HL-60/S4 treated with retinoic acid at 250 ng/mL for 4 days and 3 days (cell line): ENCODE measurements around the gene LAMA2.

Source experiments
- in situ Hi-C: fragments of 300-500 bp; cut with MboI; formaldehyde crosslinking; loops from 2 replicates; pipeline ENCODE4 v1.7.0; 2022; ENCODE audit warnings: low sequenced_read_pairs

The LAMA2 gene

DNA sequence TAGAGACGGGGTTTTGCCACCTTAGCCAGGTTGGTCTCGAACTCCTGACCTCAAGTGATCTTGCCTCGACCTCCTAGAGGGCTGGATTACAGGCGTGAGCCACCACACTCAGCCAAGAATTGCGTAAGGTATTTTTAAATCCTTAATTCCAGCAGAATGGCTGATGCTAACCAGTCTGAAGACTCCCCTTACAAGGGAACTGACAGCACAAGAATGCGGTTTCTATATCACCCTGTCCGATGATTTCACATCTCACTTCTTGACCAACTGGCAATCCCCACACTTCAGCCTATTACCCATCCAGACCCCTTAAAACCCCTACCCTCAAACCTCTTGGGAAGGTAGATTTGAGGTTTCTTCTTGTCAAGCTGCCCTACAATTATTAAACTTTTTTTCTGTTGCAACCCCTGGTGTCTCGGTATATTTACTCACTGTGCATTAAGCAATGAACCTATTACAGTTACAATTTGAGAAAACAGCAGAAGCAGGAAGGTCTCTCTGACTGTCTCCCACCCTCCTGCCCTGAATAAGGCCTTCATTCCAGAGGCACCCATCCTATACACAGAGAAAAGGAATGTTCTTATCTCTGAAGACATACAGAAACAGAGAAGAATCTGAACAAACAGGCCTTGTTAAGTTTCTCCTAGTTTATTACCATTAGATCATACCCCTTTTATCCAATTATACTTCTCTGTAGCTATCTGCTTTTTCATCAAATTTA lies 662.1 kb downstream of the LAMA2 start:
- in situ Hi-C loops: no loop called here

- in situ Hi-C loops: no loop called here
Observed at GRCh38 chr6:129546702-129547101, 663.8 kb downstream of the LAMA2 start.

DNA sequence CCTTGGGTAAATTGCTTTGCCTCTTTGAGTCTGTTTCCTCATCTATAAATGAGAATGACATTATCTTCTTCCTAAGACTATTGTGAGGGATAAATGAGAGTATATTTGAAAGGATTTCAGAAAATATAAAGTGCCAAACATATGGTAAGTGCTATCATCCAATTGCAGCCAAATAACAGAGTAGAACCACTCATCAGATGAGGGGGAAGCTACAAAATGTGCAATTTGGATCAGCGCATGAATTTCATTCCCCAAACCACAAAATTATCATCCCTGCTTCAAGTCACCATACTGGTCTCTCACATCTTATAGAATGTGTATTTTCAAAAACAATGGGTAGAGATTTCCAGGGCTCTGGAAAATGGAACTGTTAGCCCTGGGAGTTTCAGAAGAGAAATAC lies 668.5 kb downstream of the LAMA2 start:
- in situ Hi-C loops: no loop called here

DNA sequence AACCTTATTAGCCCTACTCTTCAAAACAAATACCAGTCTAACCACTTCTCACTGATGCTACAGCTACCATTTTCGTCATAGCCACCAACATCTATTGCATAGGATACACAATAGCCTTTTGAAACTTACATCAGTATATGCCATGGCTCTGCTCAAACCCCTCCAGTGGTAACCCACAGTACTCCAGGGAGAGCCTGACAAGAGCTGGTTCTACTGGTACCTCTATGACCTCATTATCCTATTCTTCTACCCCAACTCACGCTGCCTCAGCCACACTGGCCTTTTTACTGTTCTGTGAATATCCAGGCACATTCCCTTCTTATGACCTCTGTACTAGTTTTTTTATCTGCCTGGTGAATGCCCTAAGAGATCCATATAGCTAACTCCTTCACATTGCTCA lies 669.5 kb downstream of the LAMA2 start:
- in situ Hi-C loops: no loop called here

GRCh38 chr6:129555206-129555832 lies 672.4 kb downstream of the LAMA2 start:
- in situ Hi-C loops: no loop called here

GRCh38 chr6:129558248-129558647 lies 675.3 kb downstream of the LAMA2 start:
- in situ Hi-C loops: no loop called here

GRCh38 chr6:129565366-129565765 lies 682.4 kb downstream of the LAMA2 start:
- in situ Hi-C loops: no loop called here

DNA sequence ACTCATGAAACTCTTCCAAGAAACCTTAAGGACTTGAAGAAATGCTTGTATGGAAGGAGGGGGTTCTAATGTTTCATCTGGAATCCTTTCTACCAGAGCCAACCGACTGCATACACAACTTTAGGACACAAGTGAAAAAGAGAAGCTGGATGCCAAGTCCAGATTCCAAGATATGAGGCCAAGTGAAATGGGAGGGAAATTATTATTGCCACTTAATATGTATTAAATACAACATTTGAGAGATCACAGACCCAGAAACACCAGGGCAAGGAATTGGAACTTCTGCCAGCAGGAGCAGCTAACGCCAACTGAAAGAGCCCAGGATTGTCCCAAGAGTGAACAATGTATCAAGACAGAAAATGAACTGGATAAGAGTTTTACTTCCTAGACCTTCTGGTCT lies 682.9 kb downstream of the LAMA2 start:
- in situ Hi-C loops: no loop called here
